ENCODE data around the gene HLCS. TPM values are rescaled to one million over a fixed set of nuclear protein-coding genes. Genes with fewer than 3 reads are reported as not detected.

Gene HLCS
- total and polyA plus RNA-seq, 2 of the 8 experiments (the other 6 are each of a cell fraction or from before 2014, with no cell fraction given), result 4.7 to 12.2 TPM

GRCh38 chr21:36987845-36988244 lies 21.4 kb upstream of the HLCS start:
- Histone ChIP-seq H3K23me2 (ENCODE audit: low read depth, low read length) (peaks cover 7% of the 10 kb centered on the region), H2BK15ac (ENCODE audit: low read length) (no peak overlapping the region), H3K9me3 (ENCODE audit: insufficient read depth in 2 of 2, low read depth in 1 of 2, low read length in 1 of 2) (no peaks in the 10 kb centered on the region), H3K56ac (replicated peaks; ENCODE audit: insufficient read length, low read depth, low read length) (no peak overlapping the region), H4K5ac (ENCODE audit: insufficient read length, low read depth, low read length) (no peak overlapping the region), H2AFZ (ENCODE audit: low read length) (no peak overlapping the region), H4K91ac (replicated peaks; ENCODE audit: insufficient read length, low read length) (no peak overlapping the region), H3K79me1 (ENCODE audit: low read depth, low read length) (no peaks in the 10 kb centered on the region), H3K4me3 (ENCODE audit: extremely low read depth in 1 of 4, insufficient read depth in 2 of 4, low read depth in 3 of 4, low read length in 4 of 4) (no peak overlapping the region), H3K79me2 (ENCODE audit: control insufficient read depth in 1 of 2, insufficient read depth in 2 of 2, low read length in 2 of 2) (no peaks in the 10 kb centered on the region), H2BK20ac (ENCODE audit: low read length) (no peak overlapping the region), H2BK5ac (ENCODE audit: low read depth, low read length) (no peak overlapping the region), H3K36me3 (ENCODE audit: control insufficient read depth in 2 of 4, insufficient read depth in 4 of 4, low read length in 3 of 4) (no peaks in the 10 kb centered on the region), H2BK12ac (ENCODE audit: low read depth, low read length) (no peak overlapping the region), H3K9ac (replicated peaks in 1 of 4; ENCODE audit: extremely low read depth in 1 of 4, low read depth in 3 of 4, low read length in 3 of 4) (no peak overlapping the region), H3K4ac (replicated peaks; ENCODE audit: insufficient read length, low read depth, low read length) (no peak overlapping the region), H3K4me2 (ENCODE audit: insufficient read depth in 1 of 2, low read depth in 2 of 2, low read length in 2 of 2) (no peak overlapping the region), H3K14ac (ENCODE audit: insufficient read length) (no peak overlapping the region), H2BK120ac (replicated peaks; ENCODE audit: low read depth, low read length) (no peak overlapping the region), H4K8ac (ENCODE audit: extremely low read depth, insufficient read depth, low read length) (no peak overlapping the region), H4K20me1 (replicated peaks in 1 of 2; ENCODE audit: control insufficient read depth in 1 of 2, insufficient read depth in 2 of 2, low read length in 2 of 2) (no peaks in the 10 kb centered on the region), H3K4me1 (replicated peaks in 1 of 4; ENCODE audit: control insufficient read depth in 3 of 4, insufficient read depth in 4 of 4, low read length in 3 of 4) (peaks cover 3 to 16% (median 6%) of the 10 kb centered on the region in 4 experiments), H3K18ac (ENCODE audit: extremely low read depth, low read length) (no peak overlapping the region), H2AK5ac (ENCODE audit: low read depth, low read length) (no peak overlapping the region), H3K27ac (ENCODE audit: low read depth, low read length) (no peak overlapping the region), H3K23ac (ENCODE audit: insufficient read length) (no peak overlapping the region), H3K27me3 (replicated peaks in 1 of 4; ENCODE audit: control insufficient read depth in 3 of 4, extremely low read depth in 1 of 4, insufficient read depth in 3 of 4, low read length in 3 of 4) (no peaks in the 10 kb centered on the region; a peak in 1 of 7 replicates)
- POLR2A ChIA-PET (ENCODE audit: partially characterized antibody), result interaction anchor here (0.8 kb wide), 1 partner anchor 9 kb away, joined by 5 read pairs; no protein-coding TSS in a partner anchor
- TF ChIP-seq CBX5 (IDR thresholded peaks at IDR 0.05; ENCODE audit: low read depth, low read length) (no peak), ATF3 (IDR thresholded peaks at IDR 0.05; ENCODE audit: insufficient read depth, low read depth, low read length) (no peak), RAD21 (IDR thresholded peaks at IDR 0.05 in 1 of 2, conservative IDR thresholded peaks at IDR 0.05 in 1 of 2; ENCODE audit: low read depth in 2 of 2, low read length in 2 of 2) (no peak), POLR2AphosphoS5 (IDR thresholded peaks at IDR 0.05; ENCODE audit: low read depth, low read length) (no peak), FOSL1 (IDR thresholded peaks at IDR 0.05; ENCODE audit: insufficient read depth, low read depth, low read length) (no peak), EP300 (IDR thresholded peaks at IDR 0.05; ENCODE audit: borderline replicate concordance in 1 of 2, low read depth in 2 of 2, low read length in 2 of 2) (no peak), RFX5 (IDR thresholded peaks at IDR 0.05; ENCODE audit: borderline replicate concordance, low read depth, low read length) (no peak), RXRA (IDR thresholded peaks at IDR 0.05; ENCODE audit: insufficient read depth, low read depth, low read length) (no peak), NRF1 (IDR thresholded peaks at IDR 0.05; ENCODE audit: low read depth, low read length) (no peak)
- DNase-seq (ENCODE audit: low read depth in 1 of 2, low spot score in 2 of 2) (no peak), FAIRE-seq (no peak)
- CTCF ChIA-PET (ENCODE audit: partially characterized antibody), result interaction anchor here (2.1 kb wide), 1 partner anchor 11 kb away, joined by 10 read pairs; no protein-coding TSS in a partner anchor

Measured in H1 (cell line).